Sigmoid colon (tissue), 4 donors: ENCODE results near the gene ERMP1.

ENCODE experiments used
- POLR2A ChIP-seq, 2 donors: fragments of 450-650 bp; IDR thresholded peaks; one replicate each; pipeline ENCODE4 v1.6.1; 2016; ENCODE audit warnings: antibody characterized with exemption in 2 of 2, mild to moderate bottlenecking in 2 of 2, moderate library complexity in 2 of 2
- POLR2AphosphoS5 ChIP-seq, 4 donors: sonication (generic); formaldehyde crosslinking; IDR thresholded peaks; one replicate each; pipeline ENCODE4 v1.6.1; 2017; ENCODE audit warnings: antibody characterized with exemption in 4 of 4
- TF ChIP-seq, protein P1 (sequence below), 4 experiments: fragments of 450-650 bp in 3 of 4; fragments of 200-600 bp in 1 of 4; IDR thresholded peaks; one replicate each; pipeline ENCODE4 v1.5.1; 2016 to 2019; ENCODE audit warnings: antibody characterized with exemption in 4 of 4, mild to moderate bottlenecking in 3 of 4, moderate library complexity in 2 of 4

GRCh38 chr9:5866685-5867084, 33.8 kb upstream of the ERMP1 start:
- TF ChIP-seq, protein P1, sequence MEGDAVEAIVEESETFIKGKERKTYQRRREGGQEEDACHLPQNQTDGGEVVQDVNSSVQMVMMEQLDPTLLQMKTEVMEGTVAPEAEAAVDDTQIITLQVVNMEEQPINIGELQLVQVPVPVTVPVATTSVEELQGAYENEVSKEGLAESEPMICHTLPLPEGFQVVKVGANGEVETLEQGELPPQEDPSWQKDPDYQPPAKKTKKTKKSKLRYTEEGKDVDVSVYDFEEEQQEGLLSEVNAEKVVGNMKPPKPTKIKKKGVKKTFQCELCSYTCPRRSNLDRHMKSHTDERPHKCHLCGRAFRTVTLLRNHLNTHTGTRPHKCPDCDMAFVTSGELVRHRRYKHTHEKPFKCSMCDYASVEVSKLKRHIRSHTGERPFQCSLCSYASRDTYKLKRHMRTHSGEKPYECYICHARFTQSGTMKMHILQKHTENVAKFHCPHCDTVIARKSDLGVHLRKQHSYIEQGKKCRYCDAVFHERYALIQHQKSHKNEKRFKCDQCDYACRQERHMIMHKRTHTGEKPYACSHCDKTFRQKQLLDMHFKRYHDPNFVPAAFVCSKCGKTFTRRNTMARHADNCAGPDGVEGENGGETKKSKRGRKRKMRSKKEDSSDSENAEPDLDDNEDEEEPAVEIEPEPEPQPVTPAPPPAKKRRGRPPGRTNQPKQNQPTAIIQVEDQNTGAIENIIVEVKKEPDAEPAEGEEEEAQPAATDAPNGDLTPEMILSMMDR (IDR thresholded peaks at IDR 0.05), result no peak
- no peak for TF ChIP-seq POLR2AphosphoS5 (IDR thresholded peaks at IDR 0.05)
- TF ChIP-seq POLR2A (IDR thresholded peaks at IDR 0.05), result no peak
